ENCODE results near the gene BUD13.
"Not testable (repeated sequence)": the region's sequence is repeated elsewhere in the genome, so short reads cannot be mapped to it uniquely, and the experiment has no call there.

The BUD13 gene

GRCh38 chr11:116804001-116804400 lies 31.2 kb upstream of the BUD13 start:
- no peaks in the 10 kb centered on the region for H3K36me3 ChIP-seq (ENCODE audit: control insufficient read depth, insufficient read depth, low read length)
- H3K9ac ChIP-seq (ENCODE audit: low read length), result no peak overlapping the region
- H3K4me1 ChIP-seq (ENCODE audit: control insufficient read depth, insufficient read depth, low read length), result peaks cover 27% of the 10 kb centered on the region
- H3K4me3 ChIP-seq (ENCODE audit: low read length), result no peak overlapping the region
- H3K9me3 ChIP-seq (ENCODE audit: control insufficient read depth, low read length), result no peaks in the 10 kb centered on the region
- no peaks in the 10 kb centered on the region for H3K27me3 ChIP-seq (ENCODE audit: control insufficient read depth, insufficient read depth, low read length)

GRCh38 chr11:116801662-116802061 lies 28.9 kb upstream of the BUD13 start:
- peaks cover 19% of the 10 kb centered on the region for H3K4me1 ChIP-seq (ENCODE audit: control insufficient read depth, insufficient read depth, low read length)
- H3K36me3 ChIP-seq (ENCODE audit: control insufficient read depth, insufficient read depth, low read length); H3K9ac ChIP-seq (ENCODE audit: low read length); H3K27me3 ChIP-seq (ENCODE audit: control insufficient read depth, insufficient read depth, low read length); H3K9me3 ChIP-seq (ENCODE audit: control insufficient read depth, low read length); H3K4me3 ChIP-seq (ENCODE audit: low read length): not testable (repeated sequence)

DNA sequence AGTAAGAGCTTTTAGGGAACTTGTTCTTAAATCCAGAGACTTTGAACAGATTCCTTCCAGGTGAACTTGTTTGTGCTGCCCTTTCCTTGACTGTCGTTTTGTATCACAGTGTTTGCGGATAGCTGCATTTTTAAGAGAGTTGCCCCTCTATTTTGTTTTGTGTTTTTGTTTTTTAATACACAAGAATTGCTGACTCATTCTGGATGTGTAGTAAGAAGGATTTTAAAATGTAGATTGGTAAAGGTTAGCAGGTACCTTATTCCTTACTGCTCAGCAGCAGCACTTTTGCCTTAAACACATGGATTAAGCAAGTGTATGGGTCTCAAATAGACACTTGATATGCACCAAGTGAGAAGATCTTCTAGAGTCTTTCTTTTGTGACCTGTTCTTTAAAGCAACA lies 27.8 kb upstream of the BUD13 start:
- H3K36me3 ChIP-seq (ENCODE audit: control insufficient read depth, insufficient read depth, low read length), result no peaks in the 10 kb centered on the region
- no peak overlapping the region for H3K9ac ChIP-seq (ENCODE audit: low read length)
- no peaks in the 10 kb centered on the region for H3K9me3 ChIP-seq (ENCODE audit: control insufficient read depth, low read length)
- H3K4me1 ChIP-seq (ENCODE audit: control insufficient read depth, insufficient read depth, low read length), result peaks cover 11% of the 10 kb centered on the region
- no peaks in the 10 kb centered on the region for H3K27me3 ChIP-seq (ENCODE audit: control insufficient read depth, insufficient read depth, low read length)
- no peak overlapping the region for H3K4me3 ChIP-seq (ENCODE audit: low read length)

DNA sequence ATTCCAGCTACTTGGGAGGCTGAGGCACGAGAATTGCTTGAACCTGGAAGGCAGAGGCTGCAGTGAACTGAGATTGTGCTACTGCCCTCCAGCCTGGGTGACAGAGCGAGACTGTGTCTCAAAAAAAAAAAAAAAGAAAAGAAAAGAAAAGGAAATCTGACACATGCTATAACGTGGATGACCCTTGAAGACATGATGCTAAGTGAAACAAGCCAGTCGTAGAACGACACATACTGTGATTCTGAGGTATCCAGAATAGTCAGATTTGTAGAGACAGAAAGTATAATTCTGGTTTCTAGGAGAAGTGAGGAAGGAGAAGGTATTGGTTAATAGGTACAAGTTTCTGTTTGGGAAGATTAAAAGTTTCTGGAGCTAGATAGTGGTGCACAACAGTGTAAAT lies 25.6 kb upstream of the BUD13 start:
- H3K27me3 ChIP-seq (ENCODE audit: control insufficient read depth, insufficient read depth, low read length), result no peaks in the 10 kb centered on the region
- no peaks in the 10 kb centered on the region for H3K36me3 ChIP-seq (ENCODE audit: control insufficient read depth, insufficient read depth, low read length)
- no peaks in the 10 kb centered on the region for H3K9me3 ChIP-seq (ENCODE audit: control insufficient read depth, low read length)
- H3K9ac ChIP-seq (ENCODE audit: low read length), result no peak overlapping the region
- no peak overlapping the region for H3K4me3 ChIP-seq (ENCODE audit: low read length)
- peaks cover 11% of the 10 kb centered on the region for H3K4me1 ChIP-seq (ENCODE audit: control insufficient read depth, insufficient read depth, low read length)

DNA sequence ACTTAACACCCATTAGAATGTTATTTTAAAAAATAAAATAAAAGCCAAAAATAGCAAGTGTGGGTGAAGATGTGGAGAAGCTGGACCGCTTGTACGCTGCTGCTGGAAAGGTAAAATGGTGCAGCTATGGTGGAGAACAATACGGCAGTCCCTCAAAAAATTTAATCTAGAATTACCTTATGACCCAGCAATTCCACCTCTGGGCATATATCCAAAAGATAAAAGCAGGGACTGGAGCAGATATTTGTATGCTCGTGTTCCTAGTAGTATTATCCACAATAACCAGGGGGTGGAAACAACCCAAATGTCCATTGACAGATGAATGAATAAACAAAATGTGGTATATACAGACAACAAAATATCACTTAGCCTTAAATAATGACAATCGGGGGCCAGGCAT lies 25.0 kb upstream of the BUD13 start:
- no peak overlapping the region for H3K9ac ChIP-seq (ENCODE audit: low read length)

GRCh38 chr11:116796548-116796947 lies 23.8 kb upstream of the BUD13 start:
- H3K9ac ChIP-seq (ENCODE audit: low read length), result no peak overlapping the region
- H3K36me3 ChIP-seq (ENCODE audit: control insufficient read depth, insufficient read depth, low read length), result no peaks in the 10 kb centered on the region
- no peak overlapping the region for H3K4me3 ChIP-seq (ENCODE audit: low read length)
- no peaks in the 10 kb centered on the region for H3K9me3 ChIP-seq (ENCODE audit: control insufficient read depth, low read length)
- no peaks in the 10 kb centered on the region for H3K27me3 ChIP-seq (ENCODE audit: control insufficient read depth, insufficient read depth, low read length)
- H3K4me1 ChIP-seq (ENCODE audit: control insufficient read depth, insufficient read depth, low read length), result peaks cover 22% of the 10 kb centered on the region

More for the DNA sequence above, 25.0 kb upstream of the BUD13 start:
- no peaks in the 10 kb centered on the region for H3K9me3 ChIP-seq (ENCODE audit: control insufficient read depth, low read length)
- no peak overlapping the region for H3K4me3 ChIP-seq (ENCODE audit: low read length)
- no peaks in the 10 kb centered on the region for H3K36me3 ChIP-seq (ENCODE audit: control insufficient read depth, insufficient read depth, low read length)
- H3K4me1 ChIP-seq (ENCODE audit: control insufficient read depth, insufficient read depth, low read length), result peaks cover 11% of the 10 kb centered on the region
- H3K27me3 ChIP-seq (ENCODE audit: control insufficient read depth, insufficient read depth, low read length), result no peaks in the 10 kb centered on the region

DNA sequence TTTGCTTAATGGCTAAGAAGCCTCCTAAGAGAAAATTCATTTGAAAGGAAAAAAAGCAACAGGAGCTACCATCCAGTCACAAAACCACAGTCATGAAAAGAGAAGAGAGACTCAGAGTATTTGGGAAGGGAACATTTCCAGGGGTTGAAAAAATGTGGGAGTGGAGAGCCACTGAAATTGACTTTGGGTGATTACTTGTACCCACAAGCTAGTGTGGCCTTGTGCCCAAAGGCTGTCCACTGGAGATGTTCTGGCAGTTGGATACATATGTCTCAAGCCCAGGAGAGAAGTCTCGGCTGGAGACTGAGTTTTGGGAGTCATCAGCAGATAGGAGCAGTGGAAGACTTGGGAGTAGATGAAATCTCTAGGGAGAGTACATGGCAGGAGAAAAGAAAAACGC lies 22.1 kb upstream of the BUD13 start:
- Histone ChIP-seq H3K4me3 (ENCODE audit: low read length) (no peak overlapping the region), H3K4me1 (ENCODE audit: control insufficient read depth, insufficient read depth, low read length) (peaks cover 29% of the 10 kb centered on the region), H3K27me3 (ENCODE audit: control insufficient read depth, insufficient read depth, low read length) (no peaks in the 10 kb centered on the region), H3K36me3 (ENCODE audit: control insufficient read depth, insufficient read depth, low read length) (no peaks in the 10 kb centered on the region), H3K9ac (ENCODE audit: low read length) (no peak overlapping the region), H3K9me3 (ENCODE audit: control insufficient read depth, low read length) (no peaks in the 10 kb centered on the region)

- Histone ChIP-seq H3K9ac (ENCODE audit: low read length) (no peak overlapping the region), H3K36me3 (ENCODE audit: control insufficient read depth, insufficient read depth, low read length) (no peaks in the 10 kb centered on the region), H3K27me3 (ENCODE audit: control insufficient read depth, insufficient read depth, low read length) (no peaks in the 10 kb centered on the region), H3K4me1 (ENCODE audit: control insufficient read depth, insufficient read depth, low read length) (peaks cover 32% of the 10 kb centered on the region), H3K4me3 (ENCODE audit: low read length) (no peak overlapping the region), H3K9me3 (ENCODE audit: control insufficient read depth, low read length) (no peaks in the 10 kb centered on the region)
Measured at GRCh38 chr11:116793772-116794097, 20.9 kb upstream of the BUD13 start.

DNA sequence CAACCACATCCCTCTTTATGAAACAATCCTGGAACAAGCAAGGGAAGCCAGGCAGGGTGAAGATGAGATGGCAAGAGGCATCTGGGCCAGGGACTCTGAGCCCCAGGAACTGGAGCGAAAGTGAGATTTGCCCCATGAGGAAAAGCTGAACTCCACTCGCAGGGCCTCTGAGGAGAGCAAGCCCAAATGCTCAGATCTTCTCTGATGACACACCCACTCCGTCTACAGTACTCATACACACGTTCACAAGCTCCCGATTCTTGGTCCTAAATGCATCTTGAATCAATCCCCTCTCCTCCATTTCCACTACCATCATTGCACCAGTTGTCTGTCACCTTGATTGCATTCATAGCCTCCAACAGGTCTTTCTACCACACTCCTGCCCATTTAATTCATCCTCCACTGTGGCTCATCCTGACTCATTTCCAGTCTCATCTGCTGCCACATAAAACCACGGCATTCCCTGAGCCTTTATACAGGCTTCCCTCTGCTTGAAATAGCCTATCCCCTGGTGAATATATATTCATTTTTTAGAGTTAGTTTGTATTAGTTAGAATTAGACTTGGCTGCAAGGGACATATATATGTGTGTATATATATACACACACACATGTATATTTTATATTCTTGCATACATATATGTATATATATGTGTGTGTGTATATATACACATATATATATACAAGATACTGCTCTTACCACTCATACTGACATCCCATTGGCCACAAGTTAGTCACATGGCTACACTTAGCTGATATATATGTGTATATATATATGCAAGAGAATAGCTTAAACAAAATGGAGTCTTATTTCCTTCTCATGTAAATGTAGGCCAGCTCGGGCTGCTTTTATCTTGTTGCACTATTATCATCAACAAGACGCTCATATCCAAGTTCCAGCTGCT lies 20.3 kb upstream of the BUD13 start:
- H3K9ac ChIP-seq (ENCODE audit: low read length), result no peak overlapping the region
- no peak overlapping the region for H3K4me3 ChIP-seq (ENCODE audit: low read length)
- H3K4me1 ChIP-seq (ENCODE audit: control insufficient read depth, insufficient read depth, low read length), result peaks cover 37% of the 10 kb centered on the region
- H3K36me3 ChIP-seq (ENCODE audit: control insufficient read depth, insufficient read depth, low read length), result no peaks in the 10 kb centered on the region
- H3K27me3 ChIP-seq (ENCODE audit: control insufficient read depth, insufficient read depth, low read length), result no peaks in the 10 kb centered on the region
- H3K9me3 ChIP-seq (ENCODE audit: control insufficient read depth, low read length), result no peaks in the 10 kb centered on the region

- Histone ChIP-seq H3K4me3 (ENCODE audit: low read length) (no peak overlapping the region), H3K27me3 (ENCODE audit: control insufficient read depth, insufficient read depth, low read length) (no peaks in the 10 kb centered on the region), H3K9ac (ENCODE audit: low read length) (no peak overlapping the region), H3K36me3 (ENCODE audit: control insufficient read depth, insufficient read depth, low read length) (no peaks in the 10 kb centered on the region), H3K4me1 (ENCODE audit: control insufficient read depth, insufficient read depth, low read length) (peaks cover 30% of the 10 kb centered on the region), H3K9me3 (ENCODE audit: control insufficient read depth, low read length) (no peaks in the 10 kb centered on the region)
Measured at GRCh38 chr11:116792144-116792868, 19.5 kb upstream of the BUD13 start.

- H3K27me3 ChIP-seq (ENCODE audit: control insufficient read depth, insufficient read depth, low read length), result no peaks in the 10 kb centered on the region
- no peaks in the 10 kb centered on the region for H3K9me3 ChIP-seq (ENCODE audit: control insufficient read depth, low read length)
- no peak within 1 kb of the TSS for H3K4me3 ChIP-seq (ENCODE audit: low read length)
- H3K36me3 ChIP-seq (ENCODE audit: control insufficient read depth, insufficient read depth, low read length), result no peaks in the 10 kb centered on the region
- H3K4me1 ChIP-seq (ENCODE audit: control insufficient read depth, insufficient read depth, low read length), result peaks cover 33% of the 10 kb centered on the region
- no peak within 1 kb of the TSS for H3K9ac ChIP-seq (ENCODE audit: low read length)
Measured at GRCh38 chr11:116791813-116792143, 19.0 kb upstream of the BUD13 start, which contains the start of gene APOA5. Gene APOA5, minus strand, starts transcription at chr11:116791879. Its CDS starts 19 bp downstream, at chr11:116791860.

- Histone ChIP-seq H3K4me1 (ENCODE audit: control insufficient read depth, insufficient read depth, low read length) (peaks cover 38% of the 10 kb centered on the region), H3K4me3 (ENCODE audit: low read length) (no peak overlapping the region), H3K27me3 (ENCODE audit: control insufficient read depth, insufficient read depth, low read length) (no peaks in the 10 kb centered on the region), H3K9ac (ENCODE audit: low read length) (no peak overlapping the region), H3K9me3 (ENCODE audit: control insufficient read depth, low read length) (no peaks in the 10 kb centered on the region), H3K36me3 (ENCODE audit: control insufficient read depth, insufficient read depth, low read length) (no peaks in the 10 kb centered on the region)
Measured at GRCh38 chr11:116791002-116791812, 18.4 kb upstream of the BUD13 start.
